Right atrium auricular region (tissue), 2 donors: ENCODE measurements around the gene PGAM2. TPM values are rescaled to one million over a fixed set of nuclear protein-coding genes. Genes with fewer than 3 reads are reported as not detected.

Experiments
- DNase-seq: peaks from one replicate; pipeline ENCODE4 v3.0.0-alpha.2; 2019; ENCODE audit warnings: low spot score
- H3K27ac ChIP-seq, 2 donors: fragments of 200-600 bp; sonication (generic); 1 replicate in 1 of 2; 2 replicates in 1 of 2; pipeline ENCODE4 v1.5.1; 2016 to 2019
- H3K27me3 ChIP-seq, 2 donors: fragments of 200-600 bp; sonication (generic); one replicate each; pipeline versions ENCODE4 v1.5.1 to v1.6.0; 2017 to 2019
- H3K36me3 ChIP-seq: fragments of 200-600 bp; sonication (generic); one replicate; pipeline ENCODE4 v1.5.1; 2016
- H3K4me1 ChIP-seq, 2 donors: fragments of 200-600 bp; sonication (generic); one replicate each; pipeline versions ENCODE4 v1.5.1 to v1.6.0; 2017 to 2019
- H3K4me3 ChIP-seq, 2 donors: fragments of 200-600 bp; sonication (generic); 1 replicate in 1 of 2; 2 replicates in 1 of 2; pipeline ENCODE4 v1.5.1; 2017 to 2019; ENCODE audit warnings: mild to moderate bottlenecking in 1 of 2, moderate library complexity in 1 of 2
- H3K9me3 ChIP-seq, 2 donors: fragments of 200-600 bp; sonication (generic); one replicate each; pipeline ENCODE4 v1.5.1; 2019
- CTCF ChIP-seq, 2 donors: fragments of 200-600 bp; sonication (generic); IDR thresholded peaks; one replicate each; pipeline ENCODE4 v1.5.1; 2019; ENCODE audit warnings: antibody characterized with exemption in 2 of 2
- total RNA-seq, 2 donors: library from RNA; depleted of rRNA; stranded (reverse); fragments of >200 nt; gene quantifications; one replicate each; pipeline ENCODE4 v1.1.0, GENCODE V29; 2016

PGAM2 gene
- total RNA-seq, 2 donors from 2014 or later, result 680 to 2,809 TPM

DNA sequence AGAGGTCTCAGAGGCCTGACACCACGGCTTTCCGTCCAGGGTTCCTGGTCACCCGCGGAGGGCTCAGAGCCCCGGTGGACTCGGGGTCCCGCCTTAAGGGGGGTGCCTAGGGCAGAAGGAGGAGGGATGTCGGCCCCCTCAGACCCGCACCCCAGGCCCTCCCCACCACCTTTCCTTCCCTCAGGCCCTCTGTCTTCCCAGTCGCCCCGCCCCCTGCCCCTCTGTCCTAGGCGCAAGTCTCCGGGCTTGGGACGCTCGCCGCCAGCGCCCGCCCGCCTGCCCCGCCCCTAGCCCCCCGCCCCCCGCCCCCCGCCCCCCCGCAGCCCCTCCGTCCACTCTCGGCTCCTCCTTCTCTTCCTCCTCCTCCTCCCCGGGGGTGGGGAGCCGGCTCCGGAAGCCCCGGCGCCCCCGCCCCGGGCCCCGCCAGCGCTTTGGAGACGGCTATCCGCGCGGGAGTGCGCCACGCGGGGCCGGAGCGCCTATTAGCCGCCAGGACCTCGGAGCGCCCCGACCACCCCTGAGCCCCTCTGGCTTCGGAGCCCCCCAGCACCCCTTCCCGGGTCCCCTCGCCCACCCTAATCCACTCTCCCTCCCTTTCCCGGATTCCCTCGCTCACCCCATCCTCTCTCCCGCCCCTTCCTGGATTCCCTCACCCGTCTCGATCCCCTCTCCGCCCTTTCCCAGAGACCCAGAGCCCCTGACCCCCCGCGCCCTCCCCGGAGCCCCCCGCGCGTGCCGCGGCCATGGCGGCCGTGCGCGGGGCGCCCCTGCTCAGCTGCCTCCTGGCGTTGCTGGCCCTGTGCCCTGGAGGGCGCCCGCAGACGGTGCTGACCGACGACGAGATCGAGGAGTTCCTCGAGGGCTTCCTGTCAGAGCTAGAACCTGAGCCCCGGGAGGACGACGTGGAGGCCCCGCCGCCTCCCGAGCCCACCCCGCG lies 38.8 kb upstream of the PGAM2 start, which contains the start of gene AEBP1:
Gene AEBP1, plus strand, starts transcription at position 423 of the 937 bp plus-strand sequence. Its CDS starts 321 bp downstream, at position 744.
- Histone ChIP-seq H3K36me3 (peaks cover 22% of the 10 kb centered on the region), H3K9me3 (no peaks in the 10 kb centered on the region), H3K27me3 (no peaks in the 10 kb centered on the region), H3K4me1 (peaks cover 0 to 73% of the 10 kb centered on the region in 2 donors), H3K4me3 (peak within 1 kb of the TSS; percentile 46 to 72), H3K27ac (peak within 1 kb of the TSS; percentile 88 to 92)
- TF ChIP-seq CTCF (IDR thresholded peaks at IDR 0.05), result no peak
- no peak for DNase-seq

- H3K4me3 ChIP-seq, result peak overlapping the region in 1 of 2 donors; percentile 72
- TF ChIP-seq CTCF (IDR thresholded peaks at IDR 0.05), result no peak
- no peaks in the 10 kb centered on the region for H3K27me3 ChIP-seq
- H3K4me1 ChIP-seq, result peaks cover 0 to 73% of the 10 kb centered on the region in 2 donors
- peaks cover 16% of the 10 kb centered on the region for H3K36me3 ChIP-seq
- H3K9me3 ChIP-seq, result no peaks in the 10 kb centered on the region
- no peak for DNase-seq
- peak overlapping the region; percentile 88 to 92 for H3K27ac ChIP-seq
Observed at GRCh38 chr7:44103566-44103922, 38.2 kb upstream of the PGAM2 start.

DNA sequence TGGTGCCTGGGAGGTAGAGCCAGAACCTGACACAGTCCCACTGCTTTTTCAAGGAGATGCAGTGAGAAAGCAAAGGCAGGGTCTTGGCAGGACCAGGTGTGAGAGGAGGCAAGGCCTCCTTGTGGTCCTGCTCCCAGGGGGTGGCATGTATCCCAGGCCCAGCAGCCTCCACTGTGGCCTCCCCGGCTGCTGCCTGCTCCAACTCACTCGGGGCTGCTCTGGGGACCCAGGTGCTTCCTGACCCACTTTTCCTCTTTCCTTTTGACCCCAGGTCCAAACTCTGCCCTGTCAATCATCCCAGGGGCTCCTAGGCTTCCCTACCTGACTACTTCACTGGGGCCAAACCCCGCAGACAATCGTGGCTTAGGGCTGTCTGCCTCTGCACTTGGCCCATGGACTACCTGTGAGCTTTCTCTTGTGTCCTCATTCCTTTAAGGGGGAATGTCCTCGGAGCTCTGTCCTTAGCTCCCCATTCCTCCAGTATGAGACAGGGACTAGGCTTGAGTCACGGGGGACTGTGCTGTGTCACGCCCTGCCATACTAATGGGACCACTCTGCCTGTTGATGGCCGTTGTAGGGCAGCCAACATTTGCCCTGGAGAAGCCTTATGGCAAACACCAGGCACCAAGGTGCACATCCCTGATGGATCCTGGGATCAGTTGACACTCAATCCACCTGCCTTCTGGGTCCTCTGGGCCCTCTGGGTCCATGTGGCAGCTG lies 37.6 kb upstream of the PGAM2 start:
- no peak for DNase-seq
- Histone ChIP-seq H3K27me3 (no peaks in the 10 kb centered on the region), H3K36me3 (peaks cover 10% of the 10 kb centered on the region), H3K4me3 (no peak overlapping the region), H3K9me3 (no peaks in the 10 kb centered on the region), H3K27ac (peak overlapping the region; percentile 88 to 92), H3K4me1 (peaks cover 0 to 73% of the 10 kb centered on the region in 2 donors)
- no peak for TF ChIP-seq CTCF (IDR thresholded peaks at IDR 0.05)

- Histone ChIP-seq H3K4me3 (no peak overlapping the region), H3K4me1 (peaks cover 0 to 67% of the 10 kb centered on the region in 2 donors), H3K27ac (peak overlapping the region; percentile 88 to 92), H3K36me3 (peaks cover 2% of the 10 kb centered on the region), H3K27me3 (no peaks in the 10 kb centered on the region), H3K9me3 (no peaks in the 10 kb centered on the region)
- TF ChIP-seq CTCF (IDR thresholded peaks at IDR 0.05), result no peak
- peak; percentile 85 for DNase-seq
Observed at GRCh38 chr7:44101966-44102845, 36.8 kb upstream of the PGAM2 start.

DNA sequence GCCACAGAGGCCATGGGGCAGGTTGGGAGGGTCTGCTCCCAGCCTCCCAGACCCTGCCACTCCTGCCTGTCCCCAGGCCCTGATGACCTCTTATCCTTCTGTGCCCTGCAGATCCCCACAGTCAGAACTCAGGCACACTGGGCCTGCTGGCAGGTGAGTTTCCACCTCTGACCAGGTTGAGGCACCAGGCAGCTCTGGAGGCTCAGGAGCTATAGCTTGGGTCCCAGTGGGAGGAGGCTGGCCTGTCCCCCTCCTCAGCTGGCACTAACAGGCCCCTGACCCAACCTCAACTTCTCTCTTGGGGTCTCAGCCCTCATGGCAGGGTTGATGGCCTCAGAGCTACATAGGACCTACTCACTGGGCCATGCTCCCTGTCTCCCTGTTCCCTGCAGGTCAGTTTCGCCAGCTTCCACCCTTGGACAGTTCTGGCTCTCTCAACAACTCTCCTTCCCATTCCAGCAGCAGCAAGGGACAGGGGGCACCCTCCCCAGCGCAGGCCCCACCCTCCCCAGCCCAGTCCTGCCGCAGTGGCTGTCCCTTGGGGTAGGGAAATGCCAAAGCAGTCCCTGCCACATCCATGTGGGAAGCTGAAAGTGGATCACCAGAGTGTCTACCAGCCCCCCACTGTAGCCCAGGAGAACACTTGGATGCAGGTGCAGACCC lies 36.1 kb upstream of the PGAM2 start:
- H3K9me3 ChIP-seq, result no peaks in the 10 kb centered on the region
- no peaks in the 10 kb centered on the region for H3K27me3 ChIP-seq
- no peak for DNase-seq
- H3K4me1 ChIP-seq, result peaks cover 0 to 61% of the 10 kb centered on the region in 2 donors
- no peaks in the 10 kb centered on the region for H3K36me3 ChIP-seq
- no peak for TF ChIP-seq CTCF (IDR thresholded peaks at IDR 0.05)
- no peak overlapping the region for H3K4me3 ChIP-seq
- H3K27ac ChIP-seq, result peak overlapping the region; percentile 88 to 92
